GM21515 (cell line): ENCODE results near the gene KRT78.

Source experiments
- ATAC-seq: cut with Tn5 transposase; IDR thresholded peaks from one replicate; pipeline ENCODE4 v1.9.1; 2021; ENCODE audit not compliant: unreplicated experiment

The KRT78 gene

DNA sequence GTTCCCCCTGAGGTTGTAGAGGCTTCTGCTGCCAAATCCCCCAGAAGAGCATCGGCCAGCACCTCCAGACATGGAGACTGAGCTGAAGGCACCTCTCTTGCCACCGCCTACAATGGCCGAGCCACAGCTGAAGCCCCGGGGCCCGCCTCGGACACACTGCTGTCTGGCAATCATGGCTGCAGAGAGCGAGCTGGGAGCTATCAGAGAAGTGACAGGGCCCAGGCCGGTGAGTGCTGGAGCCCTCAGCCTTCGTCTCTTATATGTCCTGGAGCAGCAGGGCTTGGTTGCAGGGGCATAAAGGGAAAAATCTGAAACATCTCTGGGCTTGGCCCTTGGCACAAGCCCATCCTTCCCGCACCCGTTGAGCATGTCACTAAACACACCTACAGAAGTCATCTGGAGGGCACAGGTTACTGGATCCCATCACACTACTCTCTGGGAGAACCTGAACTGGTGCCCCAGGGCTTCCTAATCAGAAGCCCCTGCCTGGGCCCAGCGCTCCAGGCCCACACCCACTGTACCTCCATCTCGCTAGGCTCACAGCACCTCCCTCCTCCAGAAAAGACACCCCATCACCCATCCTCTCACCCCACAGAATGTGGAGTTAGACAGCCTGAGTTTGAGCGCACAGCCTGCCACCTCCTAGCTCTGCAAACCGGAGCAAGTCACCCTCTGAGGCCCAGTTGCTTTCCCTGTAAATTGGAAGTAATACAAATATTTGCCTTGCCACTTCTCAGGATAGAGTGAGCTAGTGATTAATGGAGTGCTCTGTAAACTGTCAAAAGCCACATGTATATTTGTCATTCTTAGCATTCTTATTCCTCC is 34.7 kb downstream of the KRT78 start, which contains the start of gene KRT4:
TSS of gene KRT4 (minus strand) at position 232 of the 825 bp plus-strand sequence. CDS start at position 174, 58 bp downstream.
- ATAC-seq = no peak

DNA sequence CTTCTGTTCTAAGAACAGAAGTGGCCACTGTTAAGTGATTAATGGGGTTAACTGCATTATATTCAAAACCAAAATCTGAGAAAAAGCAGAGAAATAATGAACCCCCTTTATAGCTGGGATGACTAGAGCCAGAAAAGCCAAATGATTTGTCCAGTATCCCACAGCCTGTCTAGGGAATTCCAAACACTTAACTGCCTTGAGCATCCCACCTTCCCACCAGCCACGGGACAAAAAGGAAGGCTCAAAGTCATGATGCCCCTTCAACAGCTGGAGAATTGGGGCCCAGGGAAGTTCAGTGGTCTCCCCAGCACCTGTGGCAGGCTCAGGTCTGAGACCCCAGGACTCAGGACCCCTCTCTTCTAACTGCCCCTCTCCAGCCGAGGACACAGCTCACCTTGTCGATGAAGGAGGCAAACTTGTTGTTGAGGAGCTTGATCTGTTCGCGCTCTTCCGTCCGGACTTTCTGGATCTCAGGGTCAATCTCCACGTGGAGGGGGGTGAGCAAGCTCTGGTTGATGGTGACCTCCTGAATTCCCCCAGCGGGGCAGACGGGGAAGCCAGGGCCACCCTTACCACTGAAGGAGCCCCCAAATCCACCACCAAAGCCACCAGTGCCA is 35.5 kb downstream of the KRT78 start:
- no peak for ATAC-seq

DNA sequence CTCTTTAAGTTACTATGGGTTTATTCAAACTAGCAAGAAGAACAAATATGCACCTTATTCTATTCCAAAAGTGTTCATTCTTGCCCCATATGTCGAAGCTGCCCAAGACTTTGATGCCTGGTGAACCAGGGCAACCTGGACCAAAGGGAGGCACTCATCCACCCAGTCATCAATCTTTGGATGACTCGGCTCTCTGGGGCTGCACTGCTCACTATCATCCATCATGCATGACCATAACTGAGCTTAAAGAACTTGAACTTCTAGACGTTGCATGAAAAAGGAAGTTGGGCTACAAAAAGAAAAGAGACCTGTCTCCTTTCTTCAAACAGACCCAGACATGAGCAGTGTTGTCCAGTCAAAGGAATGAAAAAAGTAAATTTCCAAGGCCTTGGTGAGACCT is 36.0 kb downstream of the KRT78 start:
- ATAC-seq = no peak

DNA sequence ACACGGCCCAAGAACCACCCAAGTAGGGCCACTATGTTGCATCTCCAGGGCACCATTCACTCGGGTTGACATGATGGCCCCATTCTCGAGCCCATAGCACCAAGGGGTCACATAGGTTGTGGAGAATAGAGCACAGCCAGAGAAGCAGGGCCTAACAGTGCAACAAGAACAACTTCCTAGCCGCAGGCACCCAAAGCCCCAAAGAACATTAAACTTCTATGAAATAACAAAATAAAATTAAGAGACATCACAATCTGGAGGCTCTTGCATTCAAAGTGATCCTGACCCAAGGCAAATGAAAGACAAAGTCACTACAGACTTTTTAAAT is 36.8 kb downstream of the KRT78 start:
- ATAC-seq = no peak

DNA sequence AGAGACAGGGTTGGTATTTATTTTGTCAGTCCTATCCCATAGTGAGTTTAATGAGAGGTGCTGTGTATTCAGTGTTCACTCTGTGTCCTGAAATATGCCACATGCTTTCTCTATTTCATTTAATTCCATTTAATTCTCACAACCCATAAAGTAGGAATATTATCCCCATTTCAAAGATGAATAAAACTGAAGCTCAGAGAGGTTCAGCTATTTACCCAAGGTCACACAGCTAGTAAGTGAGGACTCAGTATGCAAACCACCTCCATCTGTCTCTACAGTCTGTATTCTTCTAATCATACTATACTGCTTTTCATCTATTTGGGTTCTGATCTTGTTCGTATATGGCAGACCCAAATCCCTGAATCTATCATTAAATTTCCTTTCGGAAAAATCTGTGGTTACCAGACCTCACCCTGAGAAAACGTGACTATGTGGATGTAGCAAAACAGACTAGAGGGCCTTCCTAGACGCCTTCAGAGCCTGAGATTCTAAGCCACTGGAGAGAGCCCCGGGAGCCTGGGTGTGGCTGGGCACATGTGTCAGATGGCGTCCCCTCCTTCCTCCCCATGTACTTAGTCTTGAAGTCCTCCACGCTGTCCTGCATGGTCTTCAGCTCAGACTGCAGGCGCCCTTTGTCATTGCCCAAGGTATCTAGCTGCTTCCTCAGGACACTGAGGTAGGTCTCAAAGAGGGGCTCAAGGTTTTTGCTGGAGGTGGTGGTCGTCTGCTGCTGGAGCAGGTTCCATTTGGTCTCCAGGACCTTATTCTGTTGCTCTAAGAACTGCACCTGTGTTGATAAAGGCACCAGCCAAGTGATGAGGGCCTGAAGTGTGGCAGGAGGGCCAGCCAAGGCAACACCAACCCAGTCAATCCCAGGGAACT is 37.4 kb downstream of the KRT78 start:
- ATAC-seq = no peak

DNA sequence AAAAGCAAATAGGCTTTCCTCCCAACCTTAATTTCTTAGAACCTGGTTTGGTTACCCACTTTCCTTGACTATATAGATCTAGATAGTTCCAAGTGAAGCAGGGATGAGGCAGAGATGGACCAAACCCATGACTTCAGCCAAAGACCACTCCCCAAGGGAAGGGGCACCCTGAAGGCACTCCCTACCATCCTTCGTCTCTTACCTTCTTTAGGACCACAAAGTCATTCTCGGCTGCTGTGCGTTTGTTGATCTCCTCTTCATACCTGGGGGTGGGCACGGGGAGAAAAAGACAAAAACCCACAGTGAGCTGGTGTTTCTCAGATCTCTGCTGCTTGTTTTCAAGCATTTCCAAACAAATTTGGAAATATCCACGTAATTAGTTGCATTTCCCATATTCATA is 38.2 kb downstream of the KRT78 start:
- ATAC-seq = no peak

DNA sequence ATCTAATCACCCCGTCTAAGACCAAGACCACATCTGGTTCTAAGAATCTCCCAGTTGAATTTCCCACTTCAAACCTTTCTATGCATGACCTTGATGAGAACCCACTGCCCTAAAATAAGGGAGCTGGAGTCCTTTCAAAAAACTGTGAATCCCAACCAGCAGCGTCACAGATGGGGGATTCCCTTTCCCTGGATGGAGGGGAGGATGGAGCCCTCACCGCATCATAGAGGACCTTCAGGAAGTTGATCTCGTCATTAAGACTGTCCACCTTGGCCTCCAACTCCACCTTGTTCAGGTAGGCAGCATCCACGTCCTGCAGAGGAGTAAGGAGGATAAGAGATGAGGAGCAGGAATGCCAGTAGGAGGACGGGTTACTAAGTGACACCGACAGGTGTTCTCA is 39.6 kb downstream of the KRT78 start:
- no peak for ATAC-seq

DNA sequence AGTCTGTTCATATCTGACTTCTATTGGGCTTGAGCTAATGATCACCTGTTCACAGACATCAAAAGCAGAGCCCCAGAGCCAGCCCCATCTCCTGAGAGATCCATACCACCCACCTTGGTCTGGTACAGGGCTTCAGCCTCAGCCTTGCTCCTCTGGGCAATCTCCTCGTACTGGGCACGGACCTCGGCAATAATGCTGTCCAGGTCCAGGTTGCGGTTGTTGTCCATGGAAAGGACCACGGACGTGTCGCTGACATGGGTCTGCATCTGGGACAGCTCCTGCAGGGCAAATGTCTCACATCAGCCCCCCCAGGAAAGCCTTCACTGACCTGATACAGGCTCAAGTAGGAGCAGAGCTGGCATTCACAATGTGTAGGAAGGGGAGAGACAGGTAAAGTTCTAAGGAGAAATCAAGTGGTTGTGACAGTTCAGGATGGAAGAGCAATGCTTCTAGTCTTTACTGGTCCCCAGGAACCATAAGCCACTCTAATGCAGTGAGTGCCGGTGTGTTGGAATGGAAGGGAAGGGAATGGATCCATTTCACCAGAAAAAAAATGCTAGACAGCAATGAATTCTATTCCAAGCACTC is 40.1 kb downstream of the KRT78 start:
- ATAC-seq = no peak

DNA sequence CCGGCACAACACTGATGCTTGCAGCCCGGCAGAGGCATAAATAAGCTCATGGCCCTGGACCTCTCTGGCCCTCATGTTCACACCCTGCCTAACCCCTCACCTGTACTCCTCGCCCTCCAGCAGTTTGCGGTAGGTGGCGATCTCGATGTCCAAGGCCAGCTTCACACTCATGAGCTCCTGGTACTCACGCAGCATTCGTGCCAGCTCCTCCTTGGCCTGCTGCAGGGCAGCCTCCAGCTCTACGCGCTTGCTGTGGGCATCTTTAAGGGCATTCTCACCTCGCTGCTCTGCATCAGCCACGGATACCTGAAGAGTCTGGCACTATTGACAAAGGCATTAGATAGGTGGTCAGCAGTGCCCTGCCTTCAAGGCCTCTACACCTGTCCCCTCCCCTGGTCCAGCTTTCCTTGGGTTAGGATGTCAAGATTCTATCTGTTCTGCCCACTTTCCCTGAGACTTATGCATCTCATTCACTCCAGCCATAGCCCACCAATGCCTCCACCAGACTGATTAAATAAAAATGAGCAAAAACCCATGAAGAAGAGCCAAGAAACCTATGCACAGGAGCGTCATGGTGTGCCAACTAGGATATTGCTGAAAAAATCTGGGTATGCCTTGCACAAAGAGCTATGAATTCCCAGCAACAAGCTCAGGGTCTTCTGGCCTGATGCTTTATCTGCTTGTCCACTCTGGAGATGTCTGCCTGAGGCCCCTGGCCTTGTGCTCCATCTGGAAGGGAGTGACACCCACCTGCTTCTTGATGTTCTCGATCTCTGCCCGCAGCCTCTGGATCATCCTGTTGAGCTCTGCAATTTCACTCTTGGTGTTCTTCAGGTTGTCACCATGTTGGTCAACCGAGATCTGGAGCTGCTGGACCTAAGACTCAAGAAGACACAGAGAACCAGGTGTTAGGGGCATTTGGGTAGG is 41.0 kb downstream of the KRT78 start:
- ATAC-seq = no peak

DNA sequence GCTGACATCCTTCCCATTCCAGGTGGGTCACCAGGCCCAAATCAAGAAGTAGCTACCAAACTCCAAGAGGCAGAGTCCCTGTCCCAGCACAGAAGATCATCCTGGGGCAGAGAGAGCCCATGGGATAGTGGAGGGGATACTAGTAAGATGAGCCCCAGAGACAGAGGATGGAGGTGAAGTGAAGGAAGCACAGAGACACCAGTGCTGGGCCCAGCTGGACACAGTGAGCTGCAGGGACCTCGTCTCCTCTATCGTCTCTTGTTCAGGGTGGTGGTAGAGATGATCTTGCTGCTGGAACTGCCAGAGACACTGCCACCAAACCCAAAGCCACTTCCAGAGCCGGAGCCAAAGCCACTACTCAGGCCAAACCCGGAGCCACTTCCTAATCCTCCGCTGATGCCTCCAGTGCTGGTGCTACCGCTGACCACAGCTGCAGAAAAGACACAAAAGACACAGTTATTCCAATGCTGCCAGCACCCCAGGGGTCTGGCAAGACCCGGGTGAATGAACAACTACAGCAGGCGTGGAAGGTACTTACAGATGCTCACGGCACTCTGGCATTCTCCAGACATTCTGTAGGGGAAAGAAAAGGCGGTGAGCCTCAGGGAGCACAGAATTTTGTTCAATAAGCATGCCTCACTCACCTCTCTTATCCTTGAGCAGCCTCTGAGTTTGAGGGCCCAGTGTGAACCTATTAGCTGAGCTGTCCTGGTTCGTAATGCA is 41.8 kb downstream of the KRT78 start:
- ATAC-seq = no peak

DNA sequence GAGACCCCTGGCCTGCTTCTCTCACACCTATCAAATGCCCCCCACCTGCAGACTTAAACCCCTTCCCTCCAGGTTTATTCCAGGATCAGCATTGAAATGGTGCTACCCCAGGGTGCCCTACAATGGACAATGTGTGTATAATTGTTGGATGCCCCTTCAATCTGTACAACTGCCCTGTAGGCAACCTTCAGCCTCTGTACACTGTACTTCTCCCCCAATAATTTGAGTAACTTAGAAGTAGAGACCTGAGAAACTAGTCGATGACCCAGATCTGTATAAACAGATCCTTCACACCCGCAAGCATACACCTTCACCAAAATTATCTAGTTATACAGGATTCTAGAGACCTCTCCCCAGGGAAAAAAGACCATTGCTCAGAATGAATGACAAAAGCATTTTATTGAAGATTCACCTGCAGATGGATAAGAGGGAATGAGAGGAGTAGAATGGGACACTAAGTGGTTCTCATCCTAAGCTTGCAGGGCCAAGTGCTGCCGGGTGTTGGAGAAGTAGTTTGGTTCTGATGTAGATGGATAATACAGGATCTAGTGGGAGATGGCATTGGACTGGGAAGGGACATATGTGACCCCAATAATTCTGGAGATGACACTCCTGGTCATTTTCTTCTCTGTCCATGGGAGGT is 42.5 kb downstream of the KRT78 start:
- no peak for ATAC-seq

DNA sequence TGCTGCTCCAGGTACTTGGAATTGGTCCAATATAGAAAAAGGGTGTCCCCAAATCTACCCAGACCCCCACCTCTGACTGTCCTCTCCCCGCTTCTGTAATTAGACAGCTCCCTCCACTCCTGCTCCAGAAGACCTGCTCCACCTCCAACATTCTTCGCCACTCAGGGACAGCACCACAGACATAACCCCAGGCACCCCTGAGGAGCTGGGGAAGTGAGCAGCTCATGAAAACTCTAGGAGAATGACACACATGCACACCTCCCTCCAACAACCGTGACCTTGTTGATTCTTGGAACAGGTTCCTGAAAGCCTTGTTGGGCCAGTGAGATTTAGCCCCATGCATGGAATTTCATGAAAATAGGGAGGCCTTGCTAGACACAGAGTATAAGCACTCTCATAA is 43.1 kb downstream of the KRT78 start:
- no peak for ATAC-seq

DNA sequence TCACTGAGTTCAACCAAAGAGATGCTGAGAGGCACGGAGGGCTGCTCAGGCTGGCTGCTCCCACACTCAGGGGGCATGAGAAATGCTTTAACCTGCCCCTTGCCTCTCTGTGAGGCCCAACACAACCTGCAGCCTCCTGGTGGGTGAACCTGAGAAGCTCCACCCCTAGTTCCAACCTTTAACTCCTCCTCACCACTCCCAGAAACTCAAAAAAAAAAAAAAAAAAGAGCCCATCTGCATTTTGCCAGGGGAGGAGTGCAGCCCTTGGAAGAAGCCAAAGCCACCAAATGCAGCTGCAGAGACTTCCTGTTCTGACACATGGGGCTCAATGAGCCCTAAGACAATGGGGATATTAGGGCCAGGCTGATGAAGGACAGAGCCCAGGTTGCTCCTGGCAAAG is 43.8 kb downstream of the KRT78 start:
- ATAC-seq = no peak

DNA sequence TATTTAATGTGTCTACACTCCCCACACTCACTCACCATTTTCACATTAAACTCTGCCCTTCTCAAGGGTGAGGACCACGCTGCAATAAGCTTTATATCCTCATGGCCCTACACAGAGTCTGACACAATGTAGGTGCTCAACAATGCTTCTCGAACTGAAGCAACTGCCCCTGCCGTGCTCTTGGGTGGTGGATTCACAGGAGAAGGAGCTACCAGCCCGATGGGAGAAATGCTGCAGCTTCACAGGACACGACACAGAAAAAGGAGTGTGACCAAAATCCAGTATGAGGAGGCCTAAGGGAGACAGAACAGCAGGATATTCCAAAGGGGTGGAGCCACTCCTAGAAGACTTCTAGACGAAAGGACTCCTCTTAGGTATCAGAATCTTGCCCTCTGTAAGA is 46.4 kb downstream of the KRT78 start:
- ATAC-seq = no peak

DNA sequence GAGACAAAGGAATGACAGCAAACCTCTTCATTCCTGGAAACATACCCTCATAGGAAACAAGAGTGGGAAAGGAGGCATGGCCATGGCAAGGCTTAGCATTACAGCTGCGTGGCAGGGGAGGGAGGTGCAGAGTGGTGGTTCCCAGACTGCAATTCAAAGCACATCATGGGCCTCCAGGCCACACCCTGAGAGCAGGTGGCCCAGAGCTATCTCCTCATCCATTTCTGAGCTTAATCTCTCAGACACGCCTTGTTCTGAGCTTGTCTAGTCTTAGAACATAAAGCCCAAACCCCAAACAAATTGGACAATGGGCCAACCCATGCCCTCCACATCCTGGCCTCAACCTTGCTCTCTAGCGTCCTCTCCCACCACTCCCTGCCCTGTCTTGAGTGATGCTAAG is 47.0 kb downstream of the KRT78 start:
- no peak for ATAC-seq

DNA sequence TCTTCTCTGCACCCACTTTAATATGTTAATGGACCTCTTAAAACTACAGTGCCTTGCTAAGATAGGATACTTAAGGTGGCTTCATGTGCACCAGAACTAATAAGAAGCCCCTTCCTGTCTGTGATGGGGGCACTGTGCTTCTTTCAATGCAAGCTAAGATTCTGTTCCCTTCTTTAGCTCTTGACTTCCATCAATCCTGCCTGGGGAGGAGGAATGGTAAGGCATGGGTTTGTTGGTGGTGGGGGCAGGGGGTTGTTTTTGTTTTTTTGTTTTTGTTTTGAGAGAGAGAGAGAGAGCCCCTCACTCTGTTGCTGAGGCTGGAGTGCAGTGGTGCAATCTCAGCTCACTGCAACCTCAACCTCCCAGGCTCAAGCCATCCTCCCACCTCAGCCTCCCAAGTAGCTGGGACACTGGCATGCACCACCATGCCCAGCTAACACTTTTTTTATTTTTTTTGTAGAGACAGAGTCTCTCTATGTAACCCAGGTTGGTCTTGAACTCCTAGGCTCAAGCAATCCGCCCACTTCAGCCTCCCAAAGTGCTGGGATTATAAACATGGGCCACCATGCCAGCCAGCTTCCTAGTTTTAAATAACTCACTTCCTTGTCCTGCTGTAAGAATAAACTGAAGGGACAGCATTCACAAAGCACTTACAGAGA is 48.4 kb downstream of the KRT78 start:
- no peak for ATAC-seq

DNA sequence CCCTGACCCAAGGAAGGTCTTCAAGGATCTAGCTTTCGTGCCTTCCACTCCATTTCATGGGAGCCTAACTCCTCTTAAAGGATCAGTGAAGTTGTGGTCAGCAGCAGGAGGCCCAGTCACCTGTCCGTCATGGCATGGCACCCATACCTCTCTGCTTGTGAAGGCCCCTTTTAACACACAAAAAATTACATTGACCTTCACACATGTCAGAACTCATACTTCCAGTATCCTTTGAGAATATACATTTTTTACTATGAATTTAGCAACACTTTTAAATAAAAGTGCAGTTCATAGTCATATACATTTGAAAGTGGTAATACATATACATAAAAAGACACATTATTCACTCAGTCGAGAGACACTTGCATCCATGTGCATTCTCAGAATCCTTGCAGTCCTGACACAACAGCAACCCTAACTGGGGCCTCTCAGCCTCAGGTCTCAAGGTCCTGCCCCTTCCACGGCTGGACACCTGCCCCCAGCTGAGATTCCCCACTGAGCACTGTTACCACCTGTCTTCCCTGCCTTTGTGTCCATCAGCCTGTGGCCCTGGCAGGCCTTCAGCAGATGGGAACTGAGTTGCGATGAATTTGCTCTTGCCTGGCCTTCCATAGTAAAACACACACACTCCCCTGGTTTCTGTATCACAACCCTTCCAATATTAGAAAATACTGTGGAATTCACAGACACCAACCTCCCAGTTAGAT is 49.1 kb downstream of the KRT78 start:
- ATAC-seq = no peak
